ENCODE measurements around the gene IFRD1.

Gene IFRD1

DNA sequence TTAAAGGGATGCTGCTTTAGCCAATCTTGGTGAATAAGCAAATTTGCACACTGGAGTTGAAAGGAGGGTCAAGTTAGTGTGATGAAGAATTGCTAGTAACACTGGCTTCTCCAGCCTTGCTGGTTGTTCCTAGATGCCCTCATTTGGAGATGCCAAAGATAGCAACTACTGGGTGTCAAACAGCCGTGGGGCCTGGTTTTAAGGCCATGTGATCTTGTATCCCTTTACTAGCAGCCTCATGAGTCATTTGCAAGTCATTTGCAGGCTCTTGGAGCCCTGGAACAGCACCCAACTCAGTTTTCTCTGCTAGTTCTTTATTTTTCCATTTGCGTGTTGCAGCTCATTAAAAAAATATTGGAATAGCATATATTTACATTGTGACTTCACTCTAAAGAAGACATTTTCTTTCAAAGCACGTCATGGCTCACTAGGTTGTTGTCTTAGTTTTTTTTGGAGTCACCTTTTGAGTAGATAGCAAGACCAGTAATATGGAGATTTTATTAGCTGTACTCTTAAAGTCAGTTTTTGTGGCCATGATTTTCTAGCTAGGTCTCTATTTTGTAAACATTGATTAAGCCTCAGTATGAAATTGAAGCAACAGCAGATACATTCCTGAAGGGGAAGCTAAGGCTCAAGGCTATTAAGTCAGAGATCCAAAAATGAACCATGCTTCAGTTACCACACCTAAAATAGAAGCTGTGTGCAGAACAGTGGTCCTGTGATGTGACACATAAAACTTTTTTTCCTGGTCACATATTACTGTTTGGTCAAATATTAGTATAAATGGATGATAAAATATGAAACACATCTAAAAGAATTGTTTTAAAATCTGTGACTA is 31.8 kb downstream of the IFRD1 start:
- DNase-seq: no peak

DNA sequence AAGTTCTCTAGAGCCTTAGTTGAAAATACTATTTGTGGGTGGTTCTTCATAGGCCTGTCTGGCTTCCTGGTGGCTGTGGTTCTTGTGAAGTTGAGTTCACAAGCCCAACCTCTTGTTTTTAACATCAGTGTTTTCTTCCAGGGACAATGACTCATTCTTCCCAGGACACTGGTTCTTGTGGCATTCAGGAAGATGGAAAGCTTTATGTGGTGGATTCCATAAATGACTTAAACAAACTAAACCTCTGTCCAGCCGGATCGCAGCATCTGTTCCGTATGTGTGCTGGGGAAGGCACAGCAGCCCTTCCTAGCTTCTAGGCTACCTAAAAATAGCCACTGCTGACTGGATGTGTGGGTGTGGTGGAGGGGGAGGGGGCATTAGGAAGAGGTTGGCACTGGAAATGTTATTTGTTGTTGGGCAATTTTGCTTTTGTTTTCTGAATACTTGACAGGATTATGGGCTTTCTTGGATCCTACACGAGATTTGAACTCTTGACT is 34.5 kb downstream of the IFRD1 start:
- DNase-seq: no peak
- intact Hi-C loops (cut with DNase I): no loop called here

More for the DNA sequence above, 31.8 kb downstream of the IFRD1 start:
- intact Hi-C loops (cut with DNase I): no loop called here

DNA sequence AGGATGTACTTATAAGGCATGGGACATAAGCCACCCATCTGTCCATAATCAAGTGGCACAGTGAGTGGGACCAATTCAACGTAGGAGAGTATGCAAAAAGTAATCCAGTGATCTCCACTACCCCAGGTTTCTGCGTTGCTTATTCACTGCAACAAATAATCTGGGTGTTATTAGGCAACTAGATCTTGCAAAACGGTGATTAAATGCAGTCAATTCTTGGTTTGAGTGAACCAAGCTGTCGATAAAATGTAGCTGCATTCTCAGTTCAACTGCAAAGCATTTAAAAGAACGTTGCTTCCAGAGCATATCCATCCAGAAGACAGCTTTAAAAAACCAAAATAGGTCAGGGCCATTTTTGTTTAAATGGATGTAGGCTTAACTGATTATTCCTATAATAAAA is 35.5 kb downstream of the IFRD1 start:
- DNase-seq: no peak
- intact Hi-C loops (cut with DNase I): no loop called here

DNA sequence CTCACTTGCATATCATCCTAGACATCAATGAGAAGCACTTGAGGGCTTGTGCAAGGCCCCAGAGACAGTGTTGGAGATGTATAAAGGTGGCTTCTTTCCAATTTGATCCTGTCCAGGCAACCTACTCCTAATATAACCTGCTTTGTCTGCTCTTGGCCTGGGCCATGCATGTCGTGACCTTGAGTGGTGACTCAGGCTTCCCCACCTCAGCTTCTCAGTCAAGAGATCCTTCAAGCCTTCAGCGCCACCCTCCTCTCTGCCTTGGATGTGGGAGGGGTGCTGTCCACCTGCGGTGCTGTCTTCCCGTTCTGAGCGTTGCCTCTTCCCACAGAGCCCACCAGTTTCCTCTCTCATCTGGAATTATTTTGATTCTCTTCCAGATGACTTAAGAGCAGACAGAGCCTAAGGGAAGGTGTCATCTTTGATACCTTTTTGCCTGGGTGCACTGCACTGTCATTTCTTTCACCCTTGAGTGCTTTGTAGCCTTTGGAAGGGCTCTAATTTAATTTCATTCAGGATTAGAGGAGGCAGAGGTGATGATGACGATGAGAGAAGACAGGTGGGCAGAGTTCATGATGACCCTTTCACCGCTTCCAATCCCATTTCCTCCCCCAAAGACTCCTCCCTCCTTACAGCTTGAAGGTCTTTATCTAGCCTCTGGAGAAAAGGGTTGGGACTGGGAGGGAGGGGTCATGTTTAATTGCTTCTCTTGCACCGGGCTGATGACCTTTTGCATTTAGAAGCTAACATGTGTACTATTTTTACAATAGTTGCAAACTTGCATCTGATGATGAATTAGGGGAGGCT is 37.4 kb downstream of the IFRD1 start:
- intact Hi-C loops (cut with DNase I): no loop called here

DNA sequence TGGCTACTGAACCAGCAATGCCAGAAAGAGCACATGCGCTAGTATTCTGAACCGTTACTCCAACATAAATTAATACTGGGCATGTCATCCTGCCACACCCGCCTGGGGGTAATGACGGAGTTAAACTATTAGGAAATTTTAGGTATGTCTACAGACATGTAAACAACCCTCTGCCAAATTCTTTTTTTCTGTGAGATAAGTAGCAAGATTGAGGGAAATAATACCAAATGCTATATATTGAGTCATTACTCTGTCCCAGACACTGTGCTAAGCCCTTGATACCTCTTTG is 37.9 kb downstream of the IFRD1 start:
- DNase-seq: no peak
- intact Hi-C loops (cut with DNase I): no loop called here

More for the DNA sequence above, 37.4 kb downstream of the IFRD1 start:
- no peak for DNase-seq

DNA sequence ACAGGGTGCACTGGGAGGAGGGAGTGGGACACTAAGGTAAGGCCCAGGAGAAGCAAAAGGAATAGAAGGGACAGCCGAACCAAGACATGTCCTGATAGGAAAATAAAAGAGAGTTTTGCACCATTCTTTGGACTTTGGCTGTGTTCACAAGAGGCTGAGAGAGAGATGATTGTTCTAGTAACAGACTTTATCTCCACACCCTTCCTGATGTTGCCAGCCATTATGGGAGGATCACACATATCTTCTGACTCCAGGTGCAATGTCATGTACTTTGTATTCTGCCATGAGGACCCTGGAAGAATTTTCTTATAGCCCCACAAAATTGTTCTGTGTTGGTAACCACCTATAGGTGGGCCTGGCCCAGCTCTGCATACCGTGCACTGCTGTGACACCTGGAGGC is 41.9 kb downstream of the IFRD1 start:
- no peak for DNase-seq
- intact Hi-C loops (cut with DNase I): no loop called here

DNA sequence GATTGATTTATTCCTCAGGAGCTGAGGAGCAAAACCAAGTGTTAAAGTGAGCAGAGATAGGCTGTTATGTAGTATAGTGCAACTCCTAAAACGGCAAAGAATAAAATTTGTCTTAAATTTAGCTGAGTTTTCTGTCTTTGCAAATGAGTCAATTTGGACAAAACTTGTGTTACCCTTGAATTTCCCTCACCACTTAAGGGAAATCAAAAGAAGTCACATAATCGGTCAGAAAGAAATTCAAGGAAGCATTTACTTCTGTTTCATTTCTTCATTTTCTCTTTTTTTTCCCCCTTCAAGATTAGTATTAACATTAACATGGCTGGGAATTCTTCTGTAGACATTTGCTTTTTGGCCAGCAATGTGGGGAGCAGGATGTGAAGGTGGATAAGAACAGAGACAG is 44.4 kb downstream of the IFRD1 start:
- intact Hi-C loops (cut with DNase I): no loop called here
- no peak for DNase-seq

DNA sequence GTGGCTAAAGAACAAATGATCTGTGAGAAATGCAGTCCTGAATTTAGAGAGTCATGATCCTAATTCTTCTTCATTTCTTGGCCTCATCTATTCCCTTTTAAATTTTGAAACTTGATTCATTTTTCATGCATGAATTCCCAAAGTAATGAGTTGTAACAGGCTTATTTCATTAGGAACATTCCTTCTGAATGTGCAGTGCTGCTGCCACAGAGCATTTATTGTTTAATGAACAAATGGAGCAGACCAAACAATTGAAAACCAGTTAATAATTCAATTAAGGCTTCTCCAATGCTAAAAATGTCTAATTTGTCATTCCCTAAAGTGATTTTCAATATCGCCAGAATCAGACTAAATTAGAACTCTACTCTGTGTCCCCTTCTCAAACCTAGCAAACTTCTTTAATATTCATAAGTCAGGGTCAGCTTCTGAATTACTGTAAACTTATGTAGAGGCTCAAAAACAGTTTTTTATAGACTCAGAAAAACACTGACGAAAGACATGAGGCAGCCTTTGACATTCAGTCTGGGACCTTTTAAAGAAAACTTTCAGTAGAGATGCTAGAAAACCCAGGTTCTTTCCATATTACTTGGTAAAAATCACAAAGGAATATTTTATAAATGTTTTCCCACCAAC is 45.0 kb downstream of the IFRD1 start:
- intact Hi-C loops (cut with DNase I): no loop called here
- DNase-seq: no peak

DNA sequence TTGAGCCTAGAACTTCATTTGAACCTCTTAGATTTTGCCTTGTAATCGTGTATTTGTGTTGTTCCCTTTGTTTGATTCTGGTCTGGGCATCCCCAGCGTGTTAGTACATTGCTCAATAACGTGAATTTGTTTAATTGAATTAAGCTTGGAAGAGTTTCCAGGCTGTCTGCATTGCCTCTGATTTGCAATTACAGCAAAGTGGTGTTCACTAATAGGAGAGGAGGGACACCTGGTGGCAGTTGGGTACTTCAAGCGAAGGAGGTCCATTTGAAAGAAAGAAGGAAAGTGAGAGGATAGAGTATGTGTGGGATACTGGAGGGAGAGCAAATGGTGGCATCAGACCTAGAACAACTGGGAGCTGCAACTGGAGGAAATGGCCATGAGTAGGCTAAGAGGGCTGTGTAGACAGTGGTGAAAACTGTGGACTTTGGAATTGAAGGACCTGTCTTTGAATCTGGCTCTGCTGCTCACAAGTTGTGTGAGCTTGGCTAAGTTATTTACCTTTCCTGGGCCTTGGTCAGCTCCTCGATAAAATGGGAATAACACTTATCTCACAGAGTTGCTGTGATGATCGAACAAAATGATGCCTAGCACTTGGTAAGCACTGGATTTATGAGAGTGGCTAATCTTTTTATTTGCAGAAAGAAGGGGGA is 45.7 kb downstream of the IFRD1 start:
- intact Hi-C loops (cut with DNase I): no loop called here
- DNase-seq: peak in 5 of 10 donors; percentile 33 to 85 (median 55)

DNA sequence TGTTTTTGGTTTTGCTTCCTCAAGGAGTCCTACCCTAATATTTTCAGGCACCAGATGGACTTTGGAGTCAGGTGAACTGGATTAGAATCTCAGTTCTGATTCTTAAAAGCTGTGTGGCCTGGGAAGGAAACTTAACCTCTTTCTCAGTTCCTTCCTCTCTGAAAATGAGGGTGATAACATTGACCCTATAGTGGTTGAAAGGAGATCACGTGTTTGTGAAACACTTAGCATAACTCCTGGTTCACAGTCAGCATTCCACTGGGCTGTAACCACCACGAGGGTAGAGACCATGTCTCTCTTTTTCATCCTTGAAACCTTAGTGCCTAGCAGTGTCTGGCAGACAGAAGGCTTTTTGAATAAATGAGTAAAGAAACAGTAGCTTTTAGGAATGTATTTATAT is 47.2 kb downstream of the IFRD1 start:
- intact Hi-C loops (cut with DNase I): no loop called here
- DNase-seq: no peak

DNA sequence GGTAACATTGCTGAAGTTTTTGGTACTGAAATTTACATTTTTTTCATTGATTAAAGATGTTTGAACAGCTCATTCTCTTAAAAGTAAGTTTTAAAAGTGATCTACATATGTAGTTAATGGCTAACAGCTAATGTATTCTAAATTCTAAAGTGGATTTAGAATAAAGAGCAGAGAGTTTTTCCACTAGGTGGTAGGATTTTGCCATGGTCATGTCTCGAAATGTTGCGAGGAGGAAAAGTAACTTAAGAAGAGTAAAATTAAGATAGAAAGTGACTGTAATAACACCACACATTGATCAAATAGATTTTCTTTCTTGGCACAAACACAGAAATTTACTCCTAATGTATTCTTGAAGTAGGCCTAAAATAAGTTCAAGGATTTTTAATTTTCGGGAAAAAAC is 50.4 kb downstream of the IFRD1 start:
- no peak for DNase-seq
- intact Hi-C loops (cut with DNase I): loop anchor here (10.0 kb wide), 1 partner anchor 1204 kb away; no protein-coding TSS in a partner anchor

DNA sequence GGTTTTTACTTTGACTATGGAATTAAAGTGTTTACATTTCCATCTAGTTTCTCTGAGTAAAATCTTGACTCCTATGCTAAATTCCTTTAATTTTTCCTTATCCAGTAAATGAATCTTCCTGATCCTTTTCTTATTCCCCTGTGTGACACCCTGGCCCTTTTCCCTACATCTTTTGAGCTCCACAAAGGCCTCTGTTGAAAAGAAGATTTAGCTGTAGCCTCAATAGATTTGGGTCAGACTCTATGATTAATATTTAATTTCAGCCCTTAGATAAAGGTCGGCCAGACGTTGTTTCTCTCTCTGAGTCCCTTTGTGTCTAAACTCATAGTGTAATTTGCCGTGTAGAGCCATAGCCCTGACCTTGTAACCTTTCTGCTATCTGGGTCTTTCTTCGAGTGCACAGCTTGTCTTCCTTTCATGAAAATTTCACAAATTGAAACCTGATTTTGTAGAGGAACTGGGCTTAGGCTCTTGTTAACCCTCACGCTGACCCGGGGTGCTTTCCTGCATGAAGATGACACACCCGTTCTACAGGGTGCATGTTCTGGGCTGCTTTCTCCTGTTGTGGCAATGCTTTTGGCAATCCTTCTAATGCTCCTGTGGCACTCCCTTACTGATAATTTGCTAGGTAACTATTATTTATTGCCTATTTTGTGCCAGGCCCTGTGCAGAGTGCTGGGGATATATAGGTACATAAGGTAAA is 51.7 kb downstream of the IFRD1 start:
- DNase-seq: no peak
- intact Hi-C loops (cut with DNase I): loop anchor here (10.0 kb wide), 1 partner anchor 1203 kb away; no protein-coding TSS in a partner anchor

DNA sequence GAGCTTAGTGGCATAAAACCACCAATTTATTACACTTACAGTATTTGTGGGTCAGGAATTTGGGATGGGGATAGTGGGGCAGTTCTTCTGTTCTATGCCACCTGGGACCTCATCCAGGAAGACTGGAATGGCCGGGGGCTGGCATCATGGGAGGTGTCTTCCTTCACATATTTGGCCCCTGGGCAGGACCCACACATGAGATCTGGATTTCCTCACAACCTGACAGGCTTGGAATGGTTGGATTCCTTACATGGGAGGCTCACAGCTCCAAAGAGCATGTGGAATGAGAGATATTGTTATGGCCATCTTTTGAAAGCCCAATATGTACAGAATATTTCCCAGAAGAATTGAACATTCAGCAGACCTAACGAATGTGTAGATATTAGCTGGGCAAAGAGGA is 52.4 kb downstream of the IFRD1 start:
- intact Hi-C loops (cut with DNase I): loop anchor here (10.0 kb wide), 1 partner anchor 1202 kb away; no protein-coding TSS in a partner anchor
- DNase-seq: no peak

DNA sequence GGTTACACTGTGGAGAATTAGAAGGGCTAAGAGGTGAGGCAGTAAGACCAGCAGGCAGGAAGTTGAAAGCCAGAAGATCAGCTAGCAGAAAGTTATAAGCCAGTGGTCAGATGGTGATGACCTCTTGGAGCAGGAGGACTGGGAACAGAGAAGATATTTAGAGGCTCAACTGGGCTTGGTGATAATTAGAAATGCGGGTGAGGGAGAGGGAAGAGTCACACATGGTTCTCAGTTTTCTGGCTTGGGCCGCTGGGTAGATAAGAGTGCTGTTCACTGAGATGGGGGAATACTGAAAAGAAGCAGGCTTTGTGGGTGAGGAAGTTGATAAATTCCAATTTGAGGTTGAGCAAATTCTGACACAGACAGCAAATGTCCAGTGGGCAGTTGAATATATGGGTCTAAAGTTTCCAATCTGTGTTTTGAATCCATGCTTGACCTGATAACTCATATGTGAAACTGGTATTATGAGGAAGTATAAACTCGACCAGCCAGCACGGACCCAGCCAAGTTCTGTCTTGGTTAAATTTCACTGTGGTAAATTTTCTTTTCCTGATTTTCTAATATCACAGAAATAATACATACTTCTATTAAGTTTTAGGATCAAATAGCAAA is 53.2 kb downstream of the IFRD1 start:
- intact Hi-C loops (cut with DNase I): loop anchor here (10.0 kb wide), 1 partner anchor 1201 kb away; no protein-coding TSS in a partner anchor

DNA sequence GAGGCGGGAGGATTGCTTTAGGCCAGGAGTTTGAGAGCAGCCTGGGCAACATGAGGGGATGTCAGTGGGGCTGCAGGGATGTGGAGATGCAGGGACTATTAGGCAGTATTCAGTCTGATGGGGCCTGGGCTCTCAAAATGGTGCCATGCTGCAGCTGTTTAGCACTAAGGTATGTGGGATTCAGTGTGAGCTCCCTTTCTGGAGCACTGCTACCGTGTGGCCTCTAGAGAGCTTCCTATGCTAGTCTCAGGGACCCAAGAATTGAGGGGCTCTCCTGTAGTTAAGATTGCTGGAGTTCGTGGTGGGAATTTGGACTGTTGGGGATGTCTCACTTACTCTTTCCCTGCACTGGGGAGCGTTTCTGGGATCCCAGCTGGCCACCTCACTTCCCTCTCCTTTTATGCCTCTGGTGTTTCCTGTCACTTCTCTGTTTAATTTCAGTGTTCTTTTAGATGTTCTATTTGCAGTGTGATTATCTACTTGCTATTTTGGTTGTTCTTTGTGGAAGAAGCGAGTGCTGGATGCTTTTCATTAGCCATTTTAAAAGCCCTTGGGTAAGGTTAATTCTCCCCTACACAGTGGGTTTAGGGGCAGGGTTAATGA is 53.9 kb downstream of the IFRD1 start:
- no peak for DNase-seq
- intact Hi-C loops (cut with DNase I): loop anchor here (10.0 kb wide), 1 partner anchor 1201 kb away; no protein-coding TSS in a partner anchor

More for the DNA sequence above, 53.2 kb downstream of the IFRD1 start:
- DNase-seq: no peak

DNA sequence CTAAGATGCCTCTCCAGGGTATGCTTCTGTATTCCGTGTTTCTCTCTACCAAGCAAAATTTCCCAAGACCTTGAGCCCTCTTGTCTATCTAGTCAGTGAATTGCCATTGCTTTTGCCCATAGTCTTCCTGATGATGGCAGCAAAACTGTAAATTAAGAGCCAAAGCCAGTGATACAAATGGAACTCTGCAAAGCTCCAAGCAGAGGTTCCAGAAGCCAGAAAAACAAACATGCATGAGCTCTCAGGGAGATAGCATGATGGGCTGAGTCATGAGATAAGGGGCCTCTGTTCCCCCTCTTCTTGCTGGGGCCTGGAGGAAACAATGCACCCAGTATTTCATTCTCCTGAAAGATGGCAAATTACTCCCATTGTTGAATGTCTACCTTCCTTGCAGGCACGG is 55.2 kb downstream of the IFRD1 start:
- intact Hi-C loops (cut with DNase I): loop anchor here (10.0 kb wide), 1 partner anchor 1199 kb away; no protein-coding TSS in a partner anchor
- DNase-seq: no peak

DNA sequence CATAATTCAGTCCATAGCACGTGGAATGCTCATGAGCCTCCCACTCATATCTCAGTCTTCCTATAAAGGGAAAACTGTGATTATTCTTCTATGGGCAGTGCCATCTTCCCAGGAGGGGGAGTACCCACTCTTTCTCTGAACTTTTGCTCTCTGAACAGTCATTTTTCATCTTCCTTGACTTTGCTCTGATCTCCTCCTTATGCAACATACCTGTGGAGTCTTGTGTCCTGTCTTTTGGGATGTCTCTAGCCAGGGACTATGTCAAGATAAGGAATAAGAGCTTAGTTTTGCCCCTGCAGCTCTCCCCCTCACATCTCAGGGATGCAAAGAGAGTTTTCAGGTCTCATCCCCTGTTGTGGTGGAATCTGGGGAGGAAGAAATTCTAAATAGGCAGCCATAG is 58.1 kb downstream of the IFRD1 start:
- intact Hi-C loops (cut with DNase I): loop anchor here (10.0 kb wide), 1 partner anchor 1196 kb away; no protein-coding TSS in a partner anchor
- DNase-seq: no peak

DNA sequence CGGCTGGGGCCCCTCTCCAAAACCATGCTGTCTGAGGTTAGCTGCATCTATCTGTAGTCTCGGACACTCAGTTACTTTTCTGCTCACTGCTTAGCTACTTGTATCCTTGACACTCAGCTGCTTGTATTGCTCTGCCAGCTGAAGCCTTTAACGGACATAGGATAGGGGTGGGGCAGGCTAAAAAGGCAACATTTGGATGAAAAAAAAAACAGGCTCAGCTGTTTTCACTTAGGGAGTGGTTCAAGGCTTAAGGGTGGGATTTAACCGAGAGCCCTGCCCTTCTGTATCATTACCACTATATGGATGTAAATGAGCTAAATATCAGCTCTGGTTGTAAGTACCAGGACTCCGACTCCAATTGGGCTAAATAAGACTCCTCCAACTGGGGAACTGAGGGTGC is 59.1 kb downstream of the IFRD1 start:
- intact Hi-C loops (cut with DNase I): loop anchor here (10.0 kb wide), 1 partner anchor 1195 kb away; no protein-coding TSS in a partner anchor
- DNase-seq: no peak

All from posterior cingulate gyrus (tissue), 11 donors.